Measurements from ENCODE around the gene C1orf141. TPM values are rescaled to one million over a fixed set of nuclear protein-coding genes. Genes with fewer than 3 reads are reported as not detected.

C1orf141 gene
- not detected in 2 replicates for total RNA-seq

GRCh38 chr1:67134695-67135094, at the start of gene C1orf141:
TSS of gene C1orf141 (minus strand) at chr1:67134970. CDS start at chr1:67127240, 7,730 bp downstream.

GRCh38 chr1:67166196-67166595, 31.4 kb upstream of the C1orf141 start, which contains the start of gene IL23R:
TSS of gene IL23R (plus strand) at chr1:67166454. CDS start at chr1:67168121, 1,667 bp downstream.

GRCh38 chr1:67053785-67054772, 80.7 kb downstream of the C1orf141 start, which contains the start of gene SLC35D1:
TSS of gene SLC35D1 (minus strand) at chr1:67054148. CDS start at chr1:67054013, 135 bp downstream.

Other genes starting within 250 kb of the C1orf141 start
- gene DNAI4, start 210.1 kb downstream of the C1orf141 start, total RNA-seq, result 9.1 and 11.9 TPM in 2 replicates
- 25.1 and 31.4 TPM in 2 replicates for gene MIER1, start 210.0 kb downstream of the C1orf141 start, total RNA-seq
- gene SLC35D1, start 80.8 kb downstream of the C1orf141 start, total RNA-seq, result 12.3 and 14.5 TPM in 2 replicates
- not detected in 2 replicates for gene IL23R, start 31.5 kb upstream of the C1orf141 start, total RNA-seq
- gene IL12RB2, start 172.9 kb upstream of the C1orf141 start, total RNA-seq, result not detected in 2 replicates